ENCODE results near the gene MYL12A.

Gene MYL12A

DNA sequence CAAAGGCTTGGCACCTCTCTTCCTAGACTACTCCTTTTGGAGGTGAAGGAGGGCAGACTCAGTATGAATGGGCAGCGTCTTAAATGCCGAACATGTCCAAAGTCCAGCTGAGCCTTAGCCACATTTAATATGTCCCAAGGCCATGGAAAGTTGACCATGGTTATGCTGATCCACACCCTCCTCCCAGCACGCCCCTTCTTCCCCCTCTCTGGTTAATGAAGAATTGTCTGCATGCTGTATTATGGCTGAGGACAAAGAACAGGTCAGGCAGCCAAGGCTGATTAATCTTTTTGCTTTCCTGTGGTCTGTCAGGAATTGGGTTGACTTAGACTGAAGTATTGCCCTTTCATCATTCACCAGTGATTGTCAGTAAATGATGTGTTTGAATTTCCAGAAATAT, 22.0 kb upstream of the MYL12A start:
- DNase-seq = no peak

DNA sequence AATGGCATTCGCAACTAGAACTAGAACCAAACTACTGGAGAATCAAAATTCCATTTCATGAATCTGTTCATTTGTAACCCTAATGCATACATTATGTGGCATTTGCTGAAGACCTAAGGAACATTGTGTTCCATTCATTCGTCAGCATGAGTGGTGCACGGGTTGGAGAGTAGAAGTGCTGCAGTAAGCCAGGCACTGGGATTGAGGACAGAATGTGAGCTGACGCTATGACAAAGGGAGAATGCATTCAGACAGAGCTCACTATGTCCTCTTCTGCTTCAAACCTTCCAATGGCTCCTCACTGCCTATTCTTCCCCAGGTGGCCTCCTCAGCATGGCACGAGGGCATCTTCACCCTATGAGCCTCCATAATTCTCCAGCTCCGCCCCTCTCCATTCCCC, 21.6 kb upstream of the MYL12A start:
- no peak for DNase-seq

DNA sequence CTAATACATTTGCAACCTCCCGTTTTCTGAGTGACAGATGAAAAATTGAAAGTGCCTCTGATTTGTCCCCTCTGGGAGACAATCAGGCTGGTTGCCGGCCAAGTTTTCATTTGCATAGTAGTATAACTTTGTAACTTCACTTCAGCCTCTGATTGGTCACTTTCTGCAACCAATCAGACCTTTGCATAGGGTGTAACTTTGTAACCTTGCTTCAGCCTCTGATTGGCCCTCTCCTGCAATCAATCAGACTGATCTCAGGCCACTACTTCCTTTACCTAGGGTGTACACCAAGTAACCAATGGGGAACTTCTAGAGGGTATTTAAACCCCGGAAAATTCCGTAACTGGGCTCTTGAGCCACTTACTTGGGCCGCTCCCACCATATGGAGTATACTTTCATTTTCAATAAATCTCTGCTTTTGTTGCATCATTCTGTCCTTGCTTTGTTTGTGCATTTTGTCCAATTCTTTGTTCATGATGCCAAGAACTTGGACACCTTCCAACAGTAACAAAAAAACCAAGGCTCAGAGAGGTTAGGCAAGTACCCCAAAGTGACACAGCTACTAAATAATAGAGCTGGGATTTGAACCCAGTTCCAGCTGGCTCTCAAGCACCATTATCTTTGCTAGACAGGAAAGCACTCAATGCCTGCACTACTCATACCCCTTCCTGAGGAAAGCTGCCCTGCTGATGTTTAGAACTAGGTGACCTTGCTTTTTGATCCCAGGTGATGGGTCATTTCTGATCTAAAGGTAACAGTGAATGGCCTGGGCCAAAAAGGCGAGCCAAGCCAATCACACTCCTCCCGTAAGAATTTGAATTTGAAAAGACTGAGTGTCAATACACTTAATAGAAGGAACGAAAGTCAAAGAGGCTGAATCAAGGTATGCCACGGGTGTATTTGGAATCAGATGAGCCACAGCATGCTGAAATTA, 16.9 kb upstream of the MYL12A start:
- DNase-seq = no peak

DNA sequence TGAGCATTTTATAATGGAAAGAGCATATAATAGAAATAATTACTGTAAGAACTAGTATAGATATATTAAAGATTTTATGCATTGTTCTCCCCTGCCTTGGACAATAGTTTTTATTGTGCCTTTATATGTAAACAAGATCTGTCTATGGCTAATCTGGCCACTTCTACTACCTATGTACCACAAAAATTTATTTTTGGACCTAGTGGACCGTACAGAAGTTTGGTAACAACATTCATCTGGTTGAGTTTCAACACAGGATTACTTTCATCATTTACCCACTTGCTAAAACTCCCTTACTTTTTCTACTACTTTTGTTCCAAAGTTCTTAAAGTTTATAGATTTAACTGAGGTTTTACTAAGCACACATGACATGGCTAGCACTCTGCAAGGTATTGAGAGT, 14.6 kb upstream of the MYL12A start:
- DNase-seq = no peak

DNA sequence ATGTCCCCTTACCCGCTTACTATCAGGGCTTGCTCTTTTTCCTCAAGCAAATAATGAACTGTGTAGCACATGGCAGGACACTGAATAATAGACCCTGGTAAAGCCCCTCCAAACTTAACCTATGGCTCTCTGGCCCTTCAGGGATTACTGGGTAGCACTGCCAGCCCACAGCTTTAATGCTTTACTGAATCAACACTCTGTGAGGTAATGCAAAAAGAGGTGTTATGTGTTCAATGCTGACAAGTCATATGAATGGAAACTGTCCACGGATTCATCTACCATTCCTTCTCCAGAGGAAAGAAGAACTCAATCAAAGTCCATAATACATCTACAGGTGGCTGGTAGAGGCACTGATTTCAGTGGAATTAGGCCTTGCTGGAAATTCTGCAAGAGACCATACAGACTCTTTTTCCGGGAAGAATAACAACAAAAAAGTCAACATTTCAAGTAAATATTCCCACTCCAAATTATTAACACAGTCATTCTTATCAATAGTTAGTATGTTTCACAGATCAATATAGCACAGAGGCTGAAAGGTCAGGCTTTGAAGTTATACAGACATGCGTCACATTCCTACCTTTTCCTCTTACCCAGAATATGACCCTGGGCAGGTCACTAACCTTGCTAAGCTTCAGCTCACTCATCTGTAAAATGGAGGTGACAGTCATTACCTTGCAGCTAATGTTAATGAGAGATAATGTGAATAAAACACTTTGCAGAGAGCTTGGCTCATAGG, 14.0 kb upstream of the MYL12A start:
- no peak for DNase-seq

DNA sequence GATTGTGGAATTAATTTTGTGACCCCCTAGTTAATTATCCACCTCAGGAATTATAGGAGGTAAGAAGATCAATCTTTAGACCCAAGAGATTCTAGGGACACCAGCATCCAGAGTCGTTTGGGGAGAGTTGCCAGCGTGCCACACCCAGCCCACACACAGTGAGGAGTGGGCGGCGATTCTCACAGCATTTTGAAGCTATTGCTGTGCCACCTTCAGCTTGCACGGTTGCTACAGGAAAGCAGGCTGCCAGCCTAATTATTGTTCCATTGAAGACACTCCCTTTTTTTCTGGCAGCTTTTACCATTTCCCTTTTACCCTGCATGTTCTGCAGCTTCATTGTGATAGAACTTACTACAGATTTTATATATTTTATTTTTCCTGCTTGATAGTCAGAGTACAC, 13.1 kb upstream of the MYL12A start:
- no peak for DNase-seq

DNA sequence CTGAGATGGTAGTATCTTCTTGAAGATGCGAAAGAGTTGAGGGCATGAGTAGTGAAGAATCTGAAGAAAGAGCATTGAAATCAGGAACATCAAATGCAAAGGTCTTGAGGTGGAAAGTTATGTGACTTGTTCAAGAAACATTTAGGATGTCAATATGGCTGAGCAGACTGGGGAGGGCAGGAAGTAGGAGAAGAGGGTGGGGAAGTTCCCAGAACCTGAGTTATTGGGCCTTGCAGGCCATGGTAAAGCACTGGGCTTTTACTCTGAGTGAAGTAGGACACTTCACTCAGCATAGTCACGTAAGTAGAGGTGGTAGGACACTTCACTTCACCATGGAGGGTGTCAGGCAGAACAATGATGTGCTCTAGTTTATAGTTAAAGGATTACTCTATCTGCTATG, 11.8 kb upstream of the MYL12A start:
- peak; percentile 43 for DNase-seq

DNA sequence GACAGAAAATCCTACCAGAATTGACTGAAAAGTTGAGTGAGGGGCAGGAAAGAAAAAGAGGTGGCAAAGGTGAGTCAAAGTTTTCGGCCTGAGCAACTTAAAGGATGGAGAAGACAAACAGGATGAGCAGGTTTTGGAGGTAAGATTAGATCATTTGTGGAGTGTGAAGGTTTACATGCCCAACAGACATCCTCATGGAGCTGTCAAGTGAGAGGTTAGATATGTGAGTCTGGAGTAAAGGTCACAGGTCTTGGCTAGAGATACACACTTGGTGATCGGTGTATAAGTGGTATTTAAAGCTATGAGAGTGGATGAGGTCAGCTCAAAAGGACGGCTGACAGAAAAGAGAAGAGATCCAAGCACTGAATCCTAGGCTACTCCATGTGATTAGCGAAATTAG, 11.1 kb upstream of the MYL12A start:
- peak; percentile 92 for DNase-seq

DNA sequence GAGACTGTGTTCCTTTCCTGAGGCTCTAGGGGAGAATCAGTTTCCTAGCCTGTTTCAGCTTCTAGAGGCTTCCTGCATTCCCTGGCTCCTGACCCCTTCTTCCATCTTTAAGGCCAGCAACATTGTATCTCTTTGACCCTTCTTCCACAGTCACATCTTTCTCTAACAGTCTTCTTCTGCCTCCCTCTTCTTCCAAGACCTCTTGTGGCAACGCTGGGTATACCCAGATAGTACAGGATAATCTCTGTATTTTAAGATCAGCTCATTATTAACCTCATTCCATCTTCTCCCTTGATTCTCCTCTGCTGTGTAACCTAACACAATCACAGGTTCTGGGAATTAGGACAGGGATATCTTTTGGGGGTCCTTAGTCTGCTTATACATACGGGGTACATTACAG, 8.9 kb upstream of the MYL12A start:
- no peak for DNase-seq

DNA sequence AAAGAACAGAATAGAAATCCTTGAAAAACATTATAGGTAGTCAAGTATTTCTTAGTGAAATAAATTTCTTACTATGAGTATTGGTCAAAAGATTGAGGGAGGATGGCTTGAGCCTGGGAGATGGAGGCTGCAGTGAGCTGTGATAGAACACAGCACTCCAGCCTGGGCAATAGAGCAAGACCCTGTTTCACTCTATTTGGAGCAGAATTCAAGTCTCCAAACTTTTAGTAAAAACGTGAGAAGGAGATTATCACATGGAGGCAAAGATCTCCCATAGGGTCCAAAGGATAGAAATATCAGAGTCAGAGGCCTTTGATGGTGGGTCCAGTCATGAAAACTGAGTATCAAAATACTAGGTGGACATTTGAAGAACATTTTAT, 2.4 kb upstream of the MYL12A start:
- no peak for DNase-seq

DNA sequence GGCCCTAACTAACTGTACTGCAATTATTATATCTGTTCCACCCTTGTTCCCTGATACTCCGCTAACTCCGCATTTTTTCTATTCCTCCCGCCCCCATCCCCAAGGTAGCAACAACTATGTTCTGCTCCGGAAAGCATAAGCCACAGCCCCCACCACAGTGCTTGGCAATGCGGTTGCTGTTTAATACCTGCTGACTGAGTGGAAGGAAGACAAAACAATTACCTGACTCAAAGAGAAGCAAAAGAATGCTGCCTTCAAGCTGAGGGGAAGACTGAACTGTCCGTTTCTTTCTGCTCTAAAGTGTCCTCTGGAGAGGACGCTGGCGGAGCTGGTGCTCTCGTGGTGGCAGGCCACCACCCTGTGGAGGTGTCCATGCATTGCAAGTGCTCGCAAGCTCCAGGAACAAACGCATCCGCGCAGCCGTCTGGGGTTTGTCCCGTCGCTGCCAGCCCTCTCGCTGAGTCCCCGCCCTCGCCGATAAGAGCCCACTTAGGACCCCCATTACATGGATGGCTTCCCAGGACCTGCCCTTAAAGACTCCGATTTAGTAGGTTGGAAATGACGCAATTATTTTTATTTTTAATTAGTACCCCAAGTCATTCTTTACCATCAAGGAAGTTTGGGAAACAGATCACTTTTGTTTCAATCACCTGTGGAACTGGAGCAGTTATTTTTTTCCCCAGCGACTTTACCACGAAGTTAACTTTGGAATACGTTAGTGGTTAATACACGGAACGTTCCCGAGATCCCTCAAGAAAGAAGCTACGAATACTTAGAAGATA, 1.6 kb upstream of the MYL12A start:
- DNase-seq = peak; percentile 99

DNA sequence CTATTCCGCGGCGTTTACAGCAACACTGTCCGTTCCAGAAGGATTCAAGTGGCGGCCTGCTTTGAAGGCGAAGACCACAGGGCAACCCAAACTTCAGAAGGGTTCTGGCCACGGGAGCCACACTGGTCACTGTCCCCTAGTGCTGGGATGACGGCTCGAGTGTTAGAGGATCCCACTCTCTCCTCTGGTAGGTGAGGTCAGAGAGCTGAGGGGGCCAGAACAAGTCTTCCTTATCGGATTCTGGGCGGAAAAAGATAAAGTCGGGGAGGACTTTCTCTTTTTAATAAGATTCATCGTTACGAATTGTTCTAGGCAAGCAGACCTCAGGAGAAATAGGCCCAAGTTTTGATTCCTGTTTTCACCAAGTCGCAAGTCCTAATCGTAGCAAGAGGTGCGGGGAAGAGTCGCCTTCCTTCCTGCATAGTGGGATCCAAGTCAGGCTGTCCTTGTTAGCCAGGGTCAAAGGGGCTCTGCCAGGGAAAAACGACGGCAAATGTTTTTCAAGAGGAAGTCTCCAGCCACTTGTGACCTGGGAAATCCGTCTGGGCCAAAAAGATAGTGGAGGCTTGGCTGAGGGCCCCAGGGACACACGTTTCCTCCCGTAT, 864 bp upstream of the MYL12A start:
- peak; percentile 84 for DNase-seq

DNA sequence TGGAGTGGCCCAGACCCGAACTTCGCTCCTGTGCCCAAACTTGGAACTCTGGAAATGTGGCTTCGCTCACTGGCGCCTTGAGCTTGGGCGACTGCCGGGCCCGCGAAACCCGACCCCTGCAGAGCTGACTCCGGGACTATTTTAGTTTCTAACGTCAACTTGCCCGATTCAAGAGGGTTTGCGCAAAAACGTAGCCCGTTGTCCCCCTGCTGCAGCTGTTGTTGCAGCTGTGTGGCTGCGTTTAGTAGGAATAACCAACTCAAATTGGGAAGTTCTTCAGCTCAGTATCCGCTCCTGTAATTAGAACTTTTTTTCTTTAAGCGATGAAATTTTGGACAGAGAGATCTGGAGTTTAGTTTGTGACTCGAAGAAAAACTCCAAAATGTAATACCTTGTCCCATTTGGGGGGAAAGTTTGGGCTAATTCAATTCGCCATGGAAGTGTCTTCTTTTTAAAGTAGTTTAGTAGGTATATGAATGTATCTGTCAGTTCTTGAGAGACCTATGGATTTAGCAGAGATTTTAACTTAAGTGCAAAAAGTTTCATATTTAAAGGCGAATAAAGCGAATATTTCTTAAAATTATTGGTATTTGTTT, 559 bp downstream of the MYL12A start:
- peak; percentile 85 for DNase-seq

DNA sequence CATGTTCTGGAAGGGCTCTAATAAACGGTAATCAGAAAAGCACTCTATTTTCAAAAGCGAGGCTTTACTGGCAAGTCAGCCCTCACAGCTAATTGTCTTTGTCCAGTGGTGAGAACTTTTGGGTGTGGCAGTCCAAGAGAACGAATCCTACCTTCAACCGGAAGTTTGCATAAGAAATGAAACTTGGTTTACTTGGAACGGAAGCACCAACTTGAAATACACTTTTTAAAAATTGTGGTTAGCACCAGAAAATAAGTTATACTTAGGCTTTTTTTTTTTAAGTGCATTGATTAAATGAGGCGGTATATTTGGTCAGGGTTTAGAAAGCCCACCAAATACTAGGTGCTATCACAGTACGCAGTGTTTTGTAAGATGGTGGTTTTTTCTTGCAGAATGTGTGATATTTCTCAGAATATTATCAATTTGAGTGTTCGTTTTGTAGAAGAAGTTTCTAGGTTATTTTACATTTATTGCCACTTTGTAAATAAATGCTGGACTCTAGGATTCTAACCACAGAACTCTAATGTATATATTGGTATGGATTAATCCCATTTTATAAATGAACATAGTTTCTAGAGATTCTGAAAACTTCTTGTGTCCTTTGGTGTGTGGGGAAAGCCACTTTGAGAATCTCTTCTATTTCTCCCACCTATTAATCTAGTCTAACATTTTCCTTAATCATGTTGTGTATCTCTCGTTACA, 1.2 kb downstream of the MYL12A start:
- peak; percentile 42 for DNase-seq

DNA sequence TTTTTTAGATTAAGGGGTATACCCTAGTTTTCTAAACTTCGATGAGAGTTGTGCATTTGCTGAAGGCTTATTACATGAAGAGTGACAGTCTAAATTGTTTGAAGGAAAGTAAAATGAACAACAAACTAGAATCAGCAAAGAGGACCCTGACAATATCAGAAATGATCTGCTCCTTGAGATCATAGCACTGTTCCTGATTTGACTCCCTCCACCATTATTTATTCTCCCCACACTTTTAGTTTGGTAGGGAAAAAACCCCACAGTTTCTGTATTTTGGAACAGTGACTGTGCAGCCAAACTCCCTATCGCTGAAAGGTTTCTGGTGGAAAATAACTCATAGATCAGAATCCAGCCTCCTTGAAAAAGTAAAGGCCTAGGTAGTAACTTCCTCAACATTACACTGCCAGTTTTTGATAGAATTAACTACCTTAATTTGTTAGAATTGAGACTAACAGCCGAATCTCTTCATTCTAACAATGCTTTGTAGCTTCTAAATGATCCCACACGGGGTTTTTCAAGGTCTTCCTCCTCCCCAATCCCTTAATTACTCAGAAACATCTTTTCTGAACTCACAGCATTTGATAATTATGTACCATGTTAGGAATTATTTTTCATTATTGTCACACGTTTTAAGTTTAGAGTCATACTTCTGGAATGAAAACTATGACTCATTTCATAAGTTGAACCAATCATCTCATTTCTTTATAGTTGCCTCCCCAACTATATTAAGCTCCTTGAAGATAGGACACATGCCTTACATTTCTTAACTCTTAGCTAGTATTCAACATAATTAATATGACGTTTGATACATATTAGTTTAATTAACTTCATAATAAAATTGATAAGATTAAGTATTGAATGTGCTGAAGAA, 2.9 kb downstream of the MYL12A start:
- no peak for DNase-seq

DNA sequence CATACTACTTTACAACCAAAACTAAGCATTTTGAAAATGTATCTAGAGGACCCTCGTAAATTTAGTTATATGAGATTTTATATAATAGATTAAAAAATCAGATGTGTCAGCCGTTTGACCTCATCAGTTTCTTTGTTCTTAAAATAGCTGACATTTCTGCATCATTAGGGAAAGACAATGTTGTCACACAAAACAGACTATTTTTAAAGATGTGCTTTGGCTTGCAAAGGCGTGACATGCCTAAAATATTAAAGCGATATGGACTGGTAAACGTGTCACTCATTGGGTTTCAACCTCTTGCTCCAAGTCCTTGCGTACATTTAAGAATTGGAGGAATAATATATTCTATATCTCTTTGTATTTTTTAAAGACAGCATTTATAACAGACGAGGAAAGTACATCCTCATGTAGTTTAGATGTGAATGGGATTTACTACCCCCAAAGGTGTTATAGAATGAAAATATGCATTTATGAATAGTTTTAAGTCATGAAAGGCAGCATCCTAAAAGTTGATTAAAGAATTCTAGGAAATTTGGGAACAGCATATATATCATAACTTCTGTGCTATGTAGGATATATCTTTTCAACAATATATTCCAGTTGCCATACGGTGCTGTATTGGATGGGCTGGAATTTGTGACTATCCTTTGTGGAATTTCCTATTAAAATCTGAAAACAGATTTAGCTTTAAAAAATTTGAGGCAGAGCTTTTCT, 3.8 kb downstream of the MYL12A start:
- DNase-seq = no peak

DNA sequence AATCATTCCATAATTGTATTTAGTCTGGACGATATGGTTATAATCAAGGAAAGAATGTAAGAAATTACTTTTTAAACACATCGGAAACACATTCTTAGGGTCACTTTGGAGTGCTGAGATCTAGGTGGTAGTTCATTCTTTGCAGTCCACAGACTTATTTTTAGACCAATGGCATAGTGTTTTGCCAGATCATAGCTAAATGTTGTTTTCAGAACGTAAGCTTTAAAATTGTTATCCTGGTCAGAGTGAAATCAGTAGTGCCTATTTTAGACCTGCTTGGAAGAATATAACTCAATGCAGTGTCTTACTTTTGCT, 4.3 kb downstream of the MYL12A start:
- no peak for DNase-seq

DNA sequence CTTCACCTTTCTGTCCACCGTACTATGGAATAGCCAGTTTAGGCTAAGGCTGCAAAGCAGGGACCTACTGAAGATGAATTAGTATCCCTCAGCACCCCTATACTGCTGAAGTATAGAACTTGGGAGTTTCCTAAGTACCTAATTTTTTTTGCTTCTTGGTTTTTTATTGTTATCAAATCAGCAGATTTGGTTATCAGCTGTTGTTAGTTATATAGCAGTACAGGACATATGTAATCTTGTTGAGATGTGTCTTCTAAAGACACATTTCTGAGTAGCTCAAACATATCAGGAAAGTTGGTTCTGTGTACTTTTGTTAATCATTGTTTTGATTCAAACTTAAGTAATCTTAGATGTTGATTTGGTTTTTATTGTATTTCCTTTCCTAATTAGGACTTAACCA, 5.2 kb downstream of the MYL12A start:
- DNase-seq = no peak

DNA sequence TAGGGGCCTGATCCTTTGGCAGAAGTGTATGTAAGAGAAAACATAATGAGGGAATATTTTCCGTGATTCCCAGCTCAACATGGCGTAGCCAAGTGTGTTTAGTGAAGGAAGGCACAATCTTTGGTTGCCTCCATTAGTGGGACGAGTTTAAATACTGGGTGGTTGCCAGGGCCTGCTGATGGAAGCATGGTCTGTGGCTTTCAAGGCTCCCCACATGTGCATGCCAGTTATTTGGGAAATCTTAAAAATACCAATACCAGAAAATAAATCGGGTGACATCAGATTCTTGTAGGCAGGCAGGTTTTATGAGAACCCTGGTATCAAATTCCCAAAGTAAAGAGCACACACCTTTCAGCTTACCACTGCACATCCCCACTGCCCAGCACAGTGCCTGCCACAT, 7.1 kb downstream of the MYL12A start:
- DNase-seq = no peak

DNA sequence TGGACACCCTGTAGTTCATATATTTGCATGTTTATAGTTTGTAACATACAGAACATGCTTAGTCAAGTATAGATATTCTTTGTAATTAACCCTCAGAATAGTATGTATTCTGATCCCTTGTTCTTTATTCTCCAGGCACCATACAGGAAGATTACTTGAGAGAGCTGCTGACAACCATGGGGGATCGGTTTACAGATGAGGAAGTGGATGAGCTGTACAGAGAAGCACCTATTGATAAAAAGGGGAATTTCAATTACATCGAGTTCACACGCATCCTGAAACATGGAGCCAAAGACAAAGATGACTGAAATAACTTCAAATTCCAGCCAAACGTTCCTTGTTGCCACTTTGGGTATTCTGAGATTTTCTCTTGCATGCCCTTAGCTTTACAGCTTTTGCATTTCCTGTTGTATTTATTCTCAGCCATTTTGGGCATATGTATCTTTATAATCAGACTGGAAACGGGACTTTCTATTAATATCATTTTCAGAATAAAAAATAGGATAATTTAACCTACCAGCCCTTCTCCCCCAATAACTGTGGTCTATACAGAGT, 8.1 kb downstream of the MYL12A start:
- peak; percentile 55 for DNase-seq
